22Rv1 (cell line): ENCODE data around the gene PIP4K2B.
A peak's percentile ranks its signal among the peaks of the same experiment; 100 is the strongest.

ENCODE experiments used
- H3K27ac ChIP-seq: fragments of 450-650 bp; 2 replicates; pipeline ENCODE4 v1.5.1; 2017
- ZFX ChIP-seq: fragments of 450-650 bp; IDR thresholded peaks from 2 replicates; pipeline ENCODE4 v1.6.1; 2017; ENCODE audit warnings: antibody characterized with exemption, borderline replicate concordance
- TF ChIP-seq, protein P1 (sequence below): fragments of 450-650 bp; IDR thresholded peaks from 2 replicates; pipeline ENCODE4 v1.5.1; 2017; ENCODE audit warnings: mild to moderate bottlenecking

PIP4K2B gene

DNA sequence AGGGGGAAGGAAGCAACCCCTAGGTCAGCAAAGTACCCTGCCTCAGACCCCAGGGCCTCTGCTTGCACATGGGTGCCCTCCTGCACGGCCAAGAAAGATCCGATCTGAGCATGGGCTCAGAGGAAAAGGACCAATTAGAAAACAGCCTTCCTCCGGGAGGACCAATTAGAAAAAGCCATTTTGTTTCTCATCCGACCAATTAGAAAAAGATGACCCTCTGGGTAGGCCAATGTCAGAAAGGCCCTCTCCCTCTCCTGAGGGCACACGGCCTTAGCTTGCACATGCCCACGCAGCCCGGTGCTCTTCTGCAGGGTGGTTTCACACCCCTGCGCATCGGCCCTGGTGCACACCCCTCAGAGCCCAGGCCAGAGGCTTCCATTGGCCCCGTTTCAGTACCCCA is 74.3 kb downstream of the PIP4K2B start:
- no peak for TF ChIP-seq ZFX
- TF ChIP-seq, protein P1, sequence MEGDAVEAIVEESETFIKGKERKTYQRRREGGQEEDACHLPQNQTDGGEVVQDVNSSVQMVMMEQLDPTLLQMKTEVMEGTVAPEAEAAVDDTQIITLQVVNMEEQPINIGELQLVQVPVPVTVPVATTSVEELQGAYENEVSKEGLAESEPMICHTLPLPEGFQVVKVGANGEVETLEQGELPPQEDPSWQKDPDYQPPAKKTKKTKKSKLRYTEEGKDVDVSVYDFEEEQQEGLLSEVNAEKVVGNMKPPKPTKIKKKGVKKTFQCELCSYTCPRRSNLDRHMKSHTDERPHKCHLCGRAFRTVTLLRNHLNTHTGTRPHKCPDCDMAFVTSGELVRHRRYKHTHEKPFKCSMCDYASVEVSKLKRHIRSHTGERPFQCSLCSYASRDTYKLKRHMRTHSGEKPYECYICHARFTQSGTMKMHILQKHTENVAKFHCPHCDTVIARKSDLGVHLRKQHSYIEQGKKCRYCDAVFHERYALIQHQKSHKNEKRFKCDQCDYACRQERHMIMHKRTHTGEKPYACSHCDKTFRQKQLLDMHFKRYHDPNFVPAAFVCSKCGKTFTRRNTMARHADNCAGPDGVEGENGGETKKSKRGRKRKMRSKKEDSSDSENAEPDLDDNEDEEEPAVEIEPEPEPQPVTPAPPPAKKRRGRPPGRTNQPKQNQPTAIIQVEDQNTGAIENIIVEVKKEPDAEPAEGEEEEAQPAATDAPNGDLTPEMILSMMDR = no peak
- H3K27ac ChIP-seq = no peak overlapping the region

GRCh38 chr17:38724337-38724988 is 74.9 kb downstream of the PIP4K2B start:
- no peak overlapping the region for H3K27ac ChIP-seq
- TF ChIP-seq, protein P1 = no peak
- no peak for TF ChIP-seq ZFX

DNA sequence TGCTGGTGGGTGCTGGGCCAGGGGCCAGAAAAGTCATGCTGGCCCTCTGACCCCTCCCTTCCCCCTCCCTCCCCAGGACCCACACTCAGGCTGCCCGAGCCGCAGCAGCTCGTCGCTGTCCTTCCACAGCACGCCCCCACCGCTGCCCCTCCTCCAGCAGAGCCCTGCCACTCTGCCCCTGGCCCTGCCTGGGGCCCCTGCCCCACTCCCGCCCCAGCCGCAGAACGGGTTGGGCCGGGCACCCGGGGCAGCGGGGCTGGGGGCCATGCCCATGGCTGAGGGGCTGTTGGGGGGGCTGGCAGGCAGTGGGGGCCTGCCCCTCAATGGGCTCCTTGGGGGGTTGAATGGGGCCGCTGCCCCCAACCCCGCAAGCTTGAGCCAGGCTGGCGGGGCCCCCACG is 77.6 kb downstream of the PIP4K2B start:
- no peak for TF ChIP-seq ZFX
- TF ChIP-seq, protein P1 = no peak
- H3K27ac ChIP-seq = no peak overlapping the region; the same call in 1 of the 2 replicates

DNA sequence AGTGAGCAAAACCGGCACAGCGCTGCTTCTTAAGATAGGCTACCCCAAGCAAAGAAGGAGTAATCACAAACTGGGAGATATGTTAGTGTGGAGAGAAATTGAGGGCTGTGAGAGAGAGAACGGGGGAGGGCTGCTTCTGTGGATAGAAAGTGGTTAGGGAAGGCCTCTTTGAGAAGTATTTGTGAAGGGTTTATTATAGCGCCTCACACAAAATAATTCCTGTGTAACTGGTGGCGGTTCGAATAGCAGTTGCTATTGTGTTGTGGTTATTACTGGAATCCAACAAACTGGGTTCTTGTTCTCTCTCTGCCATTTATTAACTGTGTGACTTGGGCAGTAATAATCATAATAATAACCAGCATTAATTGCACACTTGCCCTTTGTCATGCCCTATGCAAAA is 78.4 kb downstream of the PIP4K2B start:
- TF ChIP-seq, protein P1 = no peak
- TF ChIP-seq ZFX = no peak
- peak overlapping the region; percentile 82; the same call in 1 of the 2 replicates for H3K27ac ChIP-seq

- H3K27ac ChIP-seq = peak overlapping the region; percentile 82
- no peak for TF ChIP-seq ZFX
- TF ChIP-seq, protein P1 = no peak
Measured at GRCh38 chr17:38719943-38720641, 79.3 kb downstream of the PIP4K2B start.

GRCh38 chr17:38719289-38719942 is 79.9 kb downstream of the PIP4K2B start:
- no peak for TF ChIP-seq ZFX
- TF ChIP-seq, protein P1 = no peak
- peak overlapping the region; percentile 82 for H3K27ac ChIP-seq
